Measurements from ENCODE around the gene GMDS.

The GMDS gene

GRCh38 chr6:1602049-1602713 lies 643.2 kb downstream of the GMDS start:
- DNase-seq (ENCODE audit: low spot score), result no peak

- DNase-seq (ENCODE audit: low spot score), result no peak
These were observed 644.0 kb downstream of the GMDS start for GRCh38 chr6:1601158-1602048.

DNA sequence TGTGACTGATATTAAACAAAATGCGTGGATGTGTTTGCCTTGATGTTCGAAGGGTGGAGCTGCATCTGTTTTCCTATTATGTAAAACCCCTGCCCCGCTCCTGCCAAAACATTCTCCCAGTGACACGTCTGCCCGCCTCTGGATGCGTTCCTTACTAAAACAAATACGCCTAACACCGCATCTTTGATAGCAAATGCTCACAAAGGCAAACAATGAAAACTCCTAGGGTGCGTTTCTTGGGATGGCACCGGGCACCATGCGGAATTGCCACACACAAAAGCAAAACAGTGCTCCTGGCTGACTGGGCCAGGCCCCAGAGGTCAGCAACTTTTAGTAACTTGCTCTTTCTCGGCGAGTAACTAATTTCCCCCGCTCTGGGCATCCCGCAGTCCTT lies 644.6 kb downstream of the GMDS start:
- no peak for DNase-seq (ENCODE audit: low spot score)

- no peak for DNase-seq (ENCODE audit: low spot score)
These were observed 645.2 kb downstream of the GMDS start for GRCh38 chr6:1600063-1600763.

DNA sequence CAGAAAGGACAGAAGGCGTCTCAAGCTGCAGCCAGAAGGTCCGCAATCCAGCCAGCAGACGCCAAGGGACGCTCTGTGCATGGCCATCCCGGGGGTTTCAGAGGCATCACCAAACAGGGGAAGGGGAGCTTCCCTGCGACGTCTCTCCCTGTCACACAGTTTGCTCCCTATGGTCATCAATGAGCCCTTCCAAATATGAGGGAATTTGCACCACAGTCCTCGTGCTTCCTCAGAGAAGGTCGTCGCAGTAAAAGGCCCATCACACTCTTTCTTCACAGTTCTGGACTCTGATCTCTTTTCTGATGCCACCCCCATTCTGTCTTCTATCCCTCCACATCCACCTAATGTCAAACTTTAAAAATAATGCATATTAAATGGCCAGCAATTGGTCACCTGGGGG lies 645.9 kb downstream of the GMDS start:
- no peak for DNase-seq (ENCODE audit: low spot score)

DNA sequence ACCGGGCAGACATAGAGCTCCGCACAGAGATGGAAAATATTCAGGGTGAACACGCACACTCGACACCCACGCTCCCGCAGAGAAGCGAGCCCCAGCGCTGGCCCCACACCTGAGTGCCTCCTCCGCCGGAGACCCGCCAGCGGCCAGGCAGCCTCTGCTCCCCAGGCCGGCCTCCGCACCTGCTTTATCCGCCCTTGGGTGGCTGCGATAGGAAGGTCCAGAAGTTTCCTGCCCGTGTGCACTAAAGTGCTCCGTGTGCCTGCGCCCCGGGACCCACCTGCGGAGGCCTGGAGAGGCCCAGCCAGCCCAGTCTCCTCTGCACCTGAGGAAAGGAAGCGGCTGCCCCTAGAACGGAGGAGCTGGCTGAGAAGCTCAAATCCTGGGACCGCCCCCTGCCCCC lies 646.5 kb downstream of the GMDS start:
- no peak for DNase-seq (ENCODE audit: low spot score)

DNA sequence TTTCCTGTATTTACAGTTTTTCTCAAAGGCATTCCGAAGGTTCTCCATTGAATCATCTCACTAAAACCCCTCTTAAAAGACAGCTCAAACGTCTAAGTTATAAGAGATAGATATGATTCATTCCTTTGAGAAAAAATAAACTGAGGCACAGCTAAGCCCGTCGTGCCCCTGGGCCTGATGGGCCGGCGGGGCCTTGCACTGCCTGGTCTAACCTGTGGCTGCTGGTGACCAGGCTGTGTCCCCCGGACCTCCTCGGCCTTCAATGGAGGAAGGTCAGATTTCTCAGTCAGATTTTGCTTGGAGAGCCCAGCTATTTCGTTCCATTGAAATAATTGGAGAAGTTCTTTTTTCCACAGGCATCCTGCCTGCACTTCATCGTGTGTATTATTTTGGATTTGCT lies 647.0 kb downstream of the GMDS start:
- DNase-seq (ENCODE audit: low spot score), result no peak

GRCh38 chr6:1597924-1598323 lies 647.5 kb downstream of the GMDS start:
- no peak for DNase-seq (ENCODE audit: low spot score)

DNA sequence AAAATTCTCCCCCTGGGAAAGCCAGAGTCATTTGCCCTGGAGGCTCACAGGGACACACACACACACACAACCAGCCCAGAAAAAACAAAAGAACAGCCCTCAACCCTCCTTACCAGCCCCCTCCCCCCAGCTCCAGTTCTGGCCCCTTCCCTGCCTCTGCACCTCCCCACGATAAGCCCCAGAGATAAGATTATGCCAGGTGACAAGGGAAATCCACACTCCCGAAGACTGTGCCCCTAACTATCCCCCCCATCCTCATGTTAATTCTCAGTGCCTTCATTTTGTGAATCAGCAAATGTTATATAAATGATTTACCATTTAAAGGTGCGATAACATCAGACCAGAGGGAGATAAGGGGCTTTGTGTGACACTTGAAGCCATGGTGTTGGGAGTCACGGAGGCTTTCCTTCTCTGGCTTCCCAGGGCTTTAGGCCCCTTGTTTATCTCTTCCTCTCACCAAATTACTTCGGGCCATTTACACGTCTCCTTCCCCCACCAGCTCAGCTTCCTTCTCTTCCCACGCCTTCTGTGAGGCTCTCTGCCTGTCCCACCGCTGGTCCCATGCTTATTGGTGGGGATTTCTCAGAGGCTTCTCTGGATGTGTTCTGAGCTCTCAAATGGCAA lies 648.2 kb downstream of the GMDS start:
- no peak for DNase-seq (ENCODE audit: low spot score)

DNA sequence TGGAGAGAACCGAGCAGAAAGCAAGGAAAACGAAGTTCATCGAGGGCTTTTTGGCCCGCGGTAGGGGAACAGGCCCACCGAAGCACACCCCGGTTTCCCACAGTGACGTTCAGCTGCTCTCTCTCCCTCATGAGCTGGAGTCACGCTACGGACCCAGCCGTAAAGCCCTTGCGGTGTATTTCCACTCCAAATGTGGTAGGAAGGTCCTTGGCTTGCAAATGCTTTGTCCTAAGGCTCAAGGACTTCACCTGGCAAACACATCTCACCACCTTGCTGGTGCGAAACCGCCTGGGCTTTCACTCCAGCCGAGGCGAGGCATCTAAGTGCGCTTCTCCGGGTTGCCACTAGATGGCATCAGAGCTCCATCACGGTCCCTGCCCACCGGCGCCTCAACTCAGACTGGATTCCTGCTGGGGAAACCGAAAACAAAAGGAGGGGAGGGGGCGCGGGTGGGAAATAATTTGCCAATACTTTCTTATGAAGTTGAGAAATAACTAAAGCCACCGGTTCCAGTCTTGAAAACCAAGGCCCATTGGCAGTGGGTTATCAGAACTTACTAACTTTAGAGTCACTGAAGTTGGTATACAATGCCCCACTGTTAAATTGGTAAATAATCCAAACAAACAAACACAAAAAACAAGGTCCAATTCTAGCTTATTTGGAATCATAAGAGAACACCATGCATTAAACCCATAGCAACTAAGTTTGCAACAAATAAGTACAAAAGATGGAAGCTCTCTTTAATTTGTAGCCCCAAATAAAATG lies 649.1 kb downstream of the GMDS start:
- peak; percentile 80 for DNase-seq (ENCODE audit: low spot score)

- no peak for DNase-seq (ENCODE audit: low spot score)
These were observed 649.9 kb downstream of the GMDS start for GRCh38 chr6:1595271-1596087.

GRCh38 chr6:1594445-1595200 lies 650.8 kb downstream of the GMDS start:
- no peak for DNase-seq (ENCODE audit: low spot score)

- DNase-seq (ENCODE audit: low spot score), result no peak
These were observed 651.5 kb downstream of the GMDS start for GRCh38 chr6:1593958-1594314.

DNA sequence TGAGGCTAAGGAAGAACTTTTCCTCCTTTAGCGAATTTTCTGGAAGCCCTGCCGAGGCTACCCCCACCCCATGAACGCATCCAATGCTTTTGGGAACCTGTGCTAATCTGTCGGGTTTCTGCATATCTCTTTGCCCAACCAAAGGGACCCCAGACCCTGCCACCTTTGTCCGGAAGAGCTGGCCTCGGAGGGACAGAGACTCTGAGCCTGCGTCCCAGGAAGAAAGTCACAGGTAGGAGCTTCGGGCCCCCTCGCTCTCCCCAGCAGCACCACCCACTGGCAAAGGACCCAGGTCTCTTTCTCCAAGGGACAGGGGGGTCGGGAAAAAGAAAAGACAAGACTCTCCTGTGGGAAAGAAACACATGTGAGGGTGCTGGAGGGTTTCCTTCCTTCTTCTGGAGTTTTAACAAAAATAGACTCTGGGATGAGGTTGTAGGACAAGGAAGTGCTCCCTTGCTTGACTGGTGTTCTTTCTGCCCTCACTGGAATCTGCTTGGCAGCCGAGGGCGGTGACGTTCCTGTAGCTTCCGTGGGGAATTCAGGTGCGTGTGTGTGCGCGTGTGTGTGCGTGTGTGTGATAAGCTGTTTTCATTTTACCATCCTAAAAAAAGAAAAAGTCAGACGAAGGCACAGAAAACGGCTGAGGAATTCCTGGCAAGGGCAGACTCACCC lies 652.0 kb downstream of the GMDS start:
- no peak for DNase-seq (ENCODE audit: low spot score)

DNA sequence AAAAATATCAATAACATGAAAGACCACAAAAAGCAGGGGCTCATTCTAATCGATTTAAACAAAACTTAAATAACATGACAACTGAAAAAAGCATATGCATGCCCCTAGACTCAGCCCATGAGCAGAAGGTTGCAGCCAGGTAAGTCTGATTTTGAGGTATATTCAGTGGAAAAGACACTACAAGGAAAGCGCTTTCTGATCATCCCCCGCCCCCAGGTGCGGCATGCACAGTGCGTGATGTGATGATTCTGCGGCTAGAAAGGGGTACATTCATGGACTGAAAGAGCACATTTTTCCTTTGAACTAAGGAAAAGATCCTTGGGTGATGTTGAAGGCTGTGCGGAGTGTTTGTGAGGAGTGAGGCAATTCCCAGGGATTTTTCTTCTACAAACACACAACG lies 652.6 kb downstream of the GMDS start:
- no peak for DNase-seq (ENCODE audit: low spot score)

DNA sequence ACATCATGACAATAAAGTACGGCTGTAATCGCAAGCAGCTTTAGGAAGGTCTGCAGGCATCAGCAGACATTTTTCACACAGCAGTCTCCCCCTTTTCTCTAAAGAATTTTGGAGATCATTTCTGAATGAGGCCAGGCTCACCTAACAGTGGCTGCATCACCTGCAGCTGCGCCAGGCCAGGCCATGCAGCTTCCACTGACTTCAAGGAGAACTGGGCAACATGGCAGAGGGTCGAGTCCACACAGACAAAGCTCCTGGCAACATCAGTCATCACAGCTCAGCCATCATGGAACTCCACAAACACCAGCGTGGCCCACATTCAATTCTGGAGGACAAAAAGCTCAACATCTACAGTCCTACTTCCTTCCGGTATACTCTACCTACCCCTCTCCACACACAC lies 653.5 kb downstream of the GMDS start:
- no peak for DNase-seq (ENCODE audit: low spot score)

DNA sequence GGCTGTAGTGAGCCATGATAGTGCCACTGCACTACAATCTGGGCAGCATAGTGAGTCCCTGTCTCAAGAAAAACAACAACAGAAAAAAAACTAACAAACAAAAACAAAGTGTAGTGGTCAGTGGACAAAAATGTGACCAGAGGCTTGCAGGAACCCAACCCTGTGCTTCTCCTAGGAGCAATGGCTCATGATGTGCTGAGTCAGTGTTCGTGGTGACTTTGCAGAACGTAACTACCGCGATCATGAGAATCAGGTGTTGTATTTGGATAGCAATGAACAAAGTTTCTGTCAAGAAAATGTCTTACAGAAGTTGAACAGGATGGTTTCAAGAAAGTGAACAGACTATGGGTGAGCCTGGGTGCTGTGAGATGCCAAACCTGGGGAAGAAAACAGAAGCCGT lies 654.2 kb downstream of the GMDS start:
- DNase-seq (ENCODE audit: low spot score), result no peak

GRCh38 chr6:1590580-1590979 lies 654.8 kb downstream of the GMDS start:
- DNase-seq (ENCODE audit: low spot score), result no peak

DNA sequence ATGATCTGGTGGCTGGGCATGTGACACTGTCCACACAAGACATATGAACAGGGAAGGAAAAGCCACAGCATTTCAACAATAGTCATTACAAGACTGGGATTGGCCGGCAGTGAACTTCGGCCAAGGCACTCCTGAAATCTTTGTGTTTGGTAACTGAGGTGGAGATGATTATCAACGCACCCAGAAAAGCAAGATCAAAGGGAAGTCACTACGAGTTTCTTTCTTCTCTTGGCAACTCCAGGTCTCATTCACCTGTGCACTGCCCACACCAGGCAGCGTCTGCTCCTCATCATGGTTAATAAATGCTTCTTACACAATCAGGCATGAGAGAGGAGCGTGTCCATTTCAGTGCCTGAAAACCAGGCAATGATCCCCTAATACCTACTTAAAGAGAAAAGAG lies 656.2 kb downstream of the GMDS start:
- DNase-seq (ENCODE audit: low spot score), result no peak

- DNase-seq (ENCODE audit: low spot score), result no peak
These were observed 657.4 kb downstream of the GMDS start for GRCh38 chr6:1587977-1588376.

Data from Ammon's horn (tissue), 1 donor.